ENCODE measurements around the gene ARHGAP5. TPM values are rescaled to one million over a fixed set of nuclear protein-coding genes. Genes with fewer than 3 reads are reported as not detected.

The ARHGAP5 gene
- total and polyA plus RNA-seq, 2 donors (not counting 3 experiments of a cell fraction or from before 2014, with no cell fraction given): 4.3 to 36.2 TPM

GRCh38 chr14:32200368-32201192 is 123.5 kb downstream of the ARHGAP5 start:
- Histone ChIP-seq H3K36me3 (ENCODE audit: control insufficient read depth in 2 of 2, extremely low read depth in 1 of 2, insufficient read depth in 2 of 2, low read length in 2 of 2) (no peaks in the 10 kb centered on the region), H3K27ac (ENCODE audit: insufficient read depth, low read depth, low read length) (no peak overlapping the region), H3K4me1 (ENCODE audit: control insufficient read depth, extremely low read depth, insufficient read depth, low read length) (peaks cover 16% of the 10 kb centered on the region), H3K9me1 (replicated peaks; ENCODE audit: control insufficient read depth, extremely low read depth, insufficient read depth, low read length) (no peaks in the 10 kb centered on the region), H3K9me3 (replicated peaks; ENCODE audit: control insufficient read depth, insufficient read depth, low read length) (no peaks in the 10 kb centered on the region), H4K20me1 (replicated peaks; ENCODE audit: control insufficient read depth, extremely low read depth, insufficient read depth, low read length) (no peaks in the 10 kb centered on the region), H3K27me3 (ENCODE audit: control insufficient read depth in 2 of 2, insufficient read depth in 2 of 2, low read length in 2 of 2) (peaks cover 0 to 2% of the 10 kb centered on the region in 2 experiments), H3K4me2 (ENCODE audit: insufficient read depth, low read length) (peak overlapping the region; percentile 99), H3K9ac (replicated peaks; ENCODE audit: extremely low read depth, insufficient read depth, low read length) (no peak overlapping the region), H2AFZ (ENCODE audit: low read depth, low read length) (peak overlapping the region; percentile 43), H3K79me2 (ENCODE audit: control insufficient read depth, insufficient read depth, low read length) (no peaks in the 10 kb centered on the region), H3K4me3 (replicated peaks in 1 of 3; ENCODE audit: insufficient read depth in 1 of 3, low read depth in 1 of 3, low read length in 3 of 3) (peak overlapping the region; percentile 23 to 92 (median 55))
- TF ChIP-seq GATA2 (IDR thresholded peaks at IDR 0.05; ENCODE audit: insufficient read depth, insufficient read length, low read depth, low read length): no peak
- no peak for TF ChIP-seq FOS (IDR thresholded peaks at IDR 0.05; ENCODE audit: borderline replicate concordance, insufficient read depth, low read length)
- no peak for TF ChIP-seq POLR2A (IDR thresholded peaks at IDR 0.05; ENCODE audit: low read depth, low read length)
- TF ChIP-seq EZH2 (IDR thresholded peaks at IDR 0.05; ENCODE audit: borderline replicate concordance, low read depth, low read length, severe bottlenecking): no peak
- TF ChIP-seq JUN (IDR thresholded peaks at IDR 0.05; ENCODE audit: borderline replicate concordance, insufficient read depth, insufficient read length, low read depth): no peak
- TF ChIP-seq CTCF (IDR thresholded peaks at IDR 0.05; ENCODE audit: extremely low read depth in 1 of 2, insufficient read depth in 1 of 2, low read depth in 1 of 2, low read length in 2 of 2): no peak
- TF ChIP-seq MAX (IDR thresholded peaks at IDR 0.05; ENCODE audit: insufficient read depth, insufficient read length): no peak
- TF ChIP-seq POLR2AphosphoS5 (IDR thresholded peaks at IDR 0.05; ENCODE audit: insufficient read depth, low read depth, low read length): no peak
- no peak for TF ChIP-seq MYC (IDR thresholded peaks at IDR 0.05; ENCODE audit: low read depth, low read length)
- ChIA-PET POLR2A (no interaction called here), CTCF (interaction anchor here (1.0 to 1.9 kb wide), 3 partner anchors 52 to 690 kb away, joined by 3 to 4 read pairs (median 4); no protein-coding TSS in a partner anchor)
- BruUV-seq (replicated peaks): no TSS peak
- FAIRE-seq (no peak), DNase-seq (ENCODE audit: low read depth, low spot score) (no peak)
- intact Hi-C loops (cut with micrococcal nuclease): loop anchor here (1.0 to 5.0 kb wide), 4 partner anchors 52 to 743 kb away; partner anchors contain the start of gene DTD2
- dilution Hi-C loops (cut with MboI; ENCODE audit: extremely low pct_ligation_motif_present, low sequenced_read_pairs): no loop called here
